HepG2 (cell line): ENCODE measurements around the gene GRIP2. TPM values are rescaled to one million over a fixed set of nuclear protein-coding genes. Genes with fewer than 3 reads are reported as not detected.
A peak's percentile ranks its signal among the peaks of the same experiment; 100 is the strongest.

ENCODE experiments used
- ATAC-seq: fragments of 200-7000 bp; cut with Tn5 transposase; 3 replicates; pipeline ENCODE4 v1.9.1; 2020; ENCODE audit warnings: mild to moderate bottlenecking, moderate library complexity
- BruUV-seq: library from RNA; stranded (reverse); fragments of 400-500 nt; replicated peaks from 2 replicates; lab custom pipeline; 2021; lab: Mats Ljungman, UMichigan
- CTCF ChIA-PET: fragments of 300-600 bp; formaldehyde crosslinking; extraction: SDS; loops from one replicate; lab custom pipeline; 2021; ENCODE audit warnings: low total read pairs, inconsistent platforms, low intra/inter-chr PET ratio; lab: Yijun Ruan, JAX
- POLR2A ChIA-PET: fragments of 350-600 bp; sonication (Branson Sonifier 250); formaldehyde crosslinking; loops from one replicate; lab custom pipeline; 2020; ENCODE audit warnings: antibody characterized with exemption, inconsistent platforms; lab: Yijun Ruan, JAX
- DNase-seq: peaks from one replicate; pipeline ENCODE4 v3.0.0-alpha.2; 2015; ENCODE audit warnings: low spot score
- FAIRE-seq: peaks from 3 replicates; lab custom pipeline; 2011; peaks lifted over from hg19 to GRCh38; lab: Jason Lieb, UNC
- H2AFZ ChIP-seq: one replicate; pipeline ENCODE4 v1.6.1; 2011; ENCODE audit warnings: low read length, inconsistent platforms
- H3K27ac ChIP-seq: fragments of 300-600 bp; 3 replicates; pipeline ENCODE4 v1.8.0; 2011; ENCODE audit warnings: mixed run types, mild to moderate bottlenecking, mixed read lengths, low read length, inconsistent platforms; ENCODE audit not compliant: insufficient read depth; ENCODE audit errors: extremely low read length
- H3K27me3 ChIP-seq, 2 experiments: fragments of 200-600 bp in 1 of 2; 2 replicates in 1 of 2; 3 replicates in 1 of 2; pipeline versions ENCODE4 v1.6.0 to v1.8.0; 2011; ENCODE audit warnings: low read length in 2 of 2, mild to moderate bottlenecking in 2 of 2, moderate library complexity in 2 of 2, inconsistent platforms in 1 of 2; ENCODE audit not compliant: insufficient read depth in 2 of 2, control insufficient read depth in 1 of 2
- H3K36me3 ChIP-seq, 2 experiments: fragments of 200-600 bp in 1 of 2; replicated peaks in 1 of 2; 2 replicates in 1 of 2; 3 replicates in 1 of 2; pipeline versions ENCODE4 v1.5.1 to v1.8.0; 2011; ENCODE audit warnings: low read length in 2 of 2, inconsistent platforms in 1 of 2; ENCODE audit not compliant: insufficient read depth in 2 of 2, control insufficient read depth in 1 of 2
- H3K4me1 ChIP-seq: 2 replicates; pipeline ENCODE4 v1.5.1; 2012; ENCODE audit warnings: low read length, inconsistent platforms; ENCODE audit not compliant: insufficient read depth
- H3K4me2 ChIP-seq: 2 replicates; pipeline ENCODE4 v1.6.0; 2011; ENCODE audit warnings: low read depth, low read length, inconsistent platforms
- H3K4me3 ChIP-seq, 3 experiments: fragments of 200-600 bp in 1 of 3; sonication (generic), shearing (Covaris generic) in 1 of 3; replicated peaks in 1 of 3; 2 replicates each; pipeline ENCODE4 v1.5.1; 2011 to 2016; ENCODE audit warnings: low read length in 3 of 3, inconsistent platforms in 2 of 3, low read depth in 2 of 3, mild to moderate bottlenecking in 2 of 3, control low read depth in 1 of 3, mixed read lengths in 1 of 3; ENCODE audit not compliant: insufficient read depth in 1 of 3
- H3K79me2 ChIP-seq: one replicate; pipeline ENCODE4 v1.6.1; 2011; ENCODE audit warnings: low read length, inconsistent platforms; ENCODE audit not compliant: insufficient read depth
- H3K9ac ChIP-seq: 2 replicates; pipeline ENCODE4 v1.6.0; 2011; ENCODE audit warnings: mild to moderate bottlenecking, low read depth, low read length, inconsistent platforms; ENCODE audit not compliant: insufficient read depth
- H3K9me3 ChIP-seq: 2 replicates; pipeline ENCODE4 v1.5.1; 2012; ENCODE audit warnings: mild to moderate bottlenecking, low read length
- H4K20me1 ChIP-seq: 2 replicates; pipeline ENCODE4 v1.6.0; 2011; ENCODE audit warnings: inconsistent platforms, mild to moderate bottlenecking, low read length, moderate library complexity; ENCODE audit not compliant: insufficient read depth
- DNMT1 ChIP-seq: sonication (generic); formaldehyde crosslinking; IDR thresholded peaks from 2 replicates; pipeline ENCODE4 v1.5.1; 2020; ENCODE audit warnings: mild to moderate bottlenecking, missing genetic modification reagents
- HOXA3 ChIP-seq: sonication (generic); formaldehyde crosslinking; IDR thresholded peaks from 2 replicates; pipeline ENCODE4 v1.5.0; 2020; ENCODE audit warnings: missing genetic modification reagents
- NR2F6 ChIP-seq, 2 experiments: IDR thresholded peaks; 2 replicates each; pipeline ENCODE4 v1.6.1; 2016; ENCODE audit warnings: antibody characterized with exemption in 1 of 2, mild to moderate bottlenecking in 1 of 2
- RAD21 ChIP-seq: fragments of 450-650 bp; formaldehyde crosslinking; IDR thresholded peaks from 2 replicates; pipeline ENCODE4 v1.5.0; 2020; ENCODE audit warnings: mild to moderate bottlenecking
- SMC3 ChIP-seq: IDR thresholded peaks from 2 replicates; pipeline ENCODE4 v1.6.1; 2011; ENCODE audit warnings: low read length, improper control_type of control experiment
- ZBTB7B ChIP-seq: sonication (generic); formaldehyde crosslinking; IDR thresholded peaks from 2 replicates; pipeline ENCODE4 v1.4.0; 2020; ENCODE audit warnings: missing genetic modification reagents
- ZNF644 ChIP-seq: IDR thresholded peaks from 2 replicates; pipeline ENCODE4 v1.6.1; 2016; ENCODE audit warnings: low read depth
- WGBS: methylation state at CpG from one replicate; pipeline ENCODE4 v1.1.6; 2017; ENCODE audit warnings: low lambda C conversion rate; 5-methylcytosine and 5-hydroxymethylcytosine counted together
- in situ Hi-C: cut with HindIII; loops from 2 replicates; pipeline ENCODE4 v1.10.0; 2017; ENCODE audit warnings: low pct_unique_long_range_greater_than_20kb; ENCODE audit not compliant: extremely low pct_ligation_motif_present
- intact Hi-C: fragments of 100-400 bp; cut with micrococcal nuclease; formaldehyde crosslinking; loops from one replicate; pipeline ENCODE4 v1.10.0; 2022; ENCODE audit not compliant: unreplicated experiment
- polyA plus RNA-seq, 8 experiments: library from polyadenylated mRNA; depleted of rRNA in 3 of 8; stranded (reverse) in 7 of 8; unstranded in 1 of 8; fragments of >200 nt; fragmentation: Illumina TruSeq in 4 of 8; extraction: Trizol in 4 of 8; gene quantifications; 2 replicates each; pipeline versions ENCODE4 v1.2.1 to v1.2.3, GENCODE V29; 2011 to 2016; ENCODE audit warnings: low read depth in 4 of 8, missing spikeins in 1 of 8, mixed read lengths in 1 of 8; ENCODE audit not compliant: insufficient read depth in 1 of 8
- total RNA-seq, 5 experiments: library from RNA; depleted of rRNA; stranded (reverse); fragments of >200 nt; fragmentation: Illumina TruSeq; extraction: Trizol; gene quantifications; 2 replicates each; pipeline ENCODE4 v1.2.3, GENCODE V29; 2016; ENCODE audit warnings: low read depth in 1 of 5
- TF ChIP-seq, protein P1 (sequence below): sonication (generic); formaldehyde crosslinking; IDR thresholded peaks from 2 replicates; pipeline ENCODE4 v1.4.0; 2020; ENCODE audit warnings: missing genetic modification reagents
- TF ChIP-seq, protein P2 (sequence below): sonication (generic); formaldehyde crosslinking; IDR thresholded peaks from 2 replicates; pipeline ENCODE4 v1.5.1; 2020; ENCODE audit warnings: mild to moderate bottlenecking, missing genetic modification reagents, moderate library complexity
- TF ChIP-seq, protein P3 (sequence below): sonication (generic); formaldehyde crosslinking; IDR thresholded peaks from 2 replicates; pipeline ENCODE4 v1.5.1; 2020; ENCODE audit warnings: mild to moderate bottlenecking, missing genetic modification reagents, moderate library complexity
- TF ChIP-seq, protein P4 (sequence below): sonication (generic); formaldehyde crosslinking; IDR thresholded peaks from 2 replicates; pipeline ENCODE4 v1.4.0; 2020; ENCODE audit warnings: missing genetic modification reagents

GRIP2 gene
- total and polyA plus RNA-seq, 2 of the 13 experiments (the other 11 are each of a cell fraction or from before 2014, with no cell fraction given), result 0.11 to 0.24 TPM

DNA sequence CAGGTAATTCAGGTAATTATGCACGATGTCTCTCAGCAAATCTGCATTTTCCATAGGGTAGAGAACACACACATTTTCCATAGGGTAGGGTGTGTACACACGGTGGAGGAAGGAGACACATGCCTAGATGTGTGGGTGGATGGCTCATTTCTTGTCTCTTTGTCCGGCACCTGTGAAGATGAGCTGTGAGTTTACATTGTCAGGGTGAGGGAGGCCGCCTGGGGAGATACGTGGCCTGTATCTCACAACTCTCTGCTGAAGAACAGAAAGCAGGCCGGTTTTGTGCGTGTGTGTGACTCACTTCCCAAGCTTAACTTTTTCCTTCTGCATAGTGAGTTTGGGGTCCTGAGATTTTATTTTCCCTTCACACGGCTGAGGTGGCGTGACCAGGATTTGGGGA, 77.4 kb downstream of the GRIP2 start (continued):
- TF ChIP-seq, protein P1, sequence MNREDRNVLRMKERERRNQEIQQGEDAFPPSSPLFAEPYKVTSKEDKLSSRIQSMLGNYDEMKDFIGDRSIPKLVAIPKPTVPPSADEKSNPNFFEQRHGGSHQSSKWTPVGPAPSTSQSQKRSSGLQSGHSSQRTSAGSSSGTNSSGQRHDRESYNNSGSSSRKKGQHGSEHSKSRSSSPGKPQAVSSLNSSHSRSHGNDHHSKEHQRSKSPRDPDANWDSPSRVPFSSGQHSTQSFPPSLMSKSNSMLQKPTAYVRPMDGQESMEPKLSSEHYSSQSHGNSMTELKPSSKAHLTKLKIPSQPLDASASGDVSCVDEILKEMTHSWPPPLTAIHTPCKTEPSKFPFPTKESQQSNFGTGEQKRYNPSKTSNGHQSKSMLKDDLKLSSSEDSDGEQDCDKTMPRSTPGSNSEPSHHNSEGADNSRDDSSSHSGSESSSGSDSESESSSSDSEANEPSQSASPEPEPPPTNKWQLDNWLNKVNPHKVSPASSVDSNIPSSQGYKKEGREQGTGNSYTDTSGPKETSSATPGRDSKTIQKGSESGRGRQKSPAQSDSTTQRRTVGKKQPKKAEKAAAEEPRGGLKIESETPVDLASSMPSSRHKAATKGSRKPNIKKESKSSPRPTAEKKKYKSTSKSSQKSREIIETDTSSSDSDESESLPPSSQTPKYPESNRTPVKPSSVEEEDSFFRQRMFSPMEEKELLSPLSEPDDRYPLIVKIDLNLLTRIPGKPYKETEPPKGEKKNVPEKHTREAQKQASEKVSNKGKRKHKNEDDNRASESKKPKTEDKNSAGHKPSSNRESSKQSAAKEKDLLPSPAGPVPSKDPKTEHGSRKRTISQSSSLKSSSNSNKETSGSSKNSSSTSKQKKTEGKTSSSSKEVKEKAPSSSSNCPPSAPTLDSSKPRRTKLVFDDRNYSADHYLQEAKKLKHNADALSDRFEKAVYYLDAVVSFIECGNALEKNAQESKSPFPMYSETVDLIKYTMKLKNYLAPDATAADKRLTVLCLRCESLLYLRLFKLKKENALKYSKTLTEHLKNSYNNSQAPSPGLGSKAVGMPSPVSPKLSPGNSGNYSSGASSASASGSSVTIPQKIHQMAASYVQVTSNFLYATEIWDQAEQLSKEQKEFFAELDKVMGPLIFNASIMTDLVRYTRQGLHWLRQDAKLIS, result no peak
- no peak for TF ChIP-seq DNMT1 (CRISPR knock-in tag)
- no peak for TF ChIP-seq ZNF644 (CRISPR knock-in tag)
- TF ChIP-seq SMC3, result no peak
- TF ChIP-seq, protein P2, sequence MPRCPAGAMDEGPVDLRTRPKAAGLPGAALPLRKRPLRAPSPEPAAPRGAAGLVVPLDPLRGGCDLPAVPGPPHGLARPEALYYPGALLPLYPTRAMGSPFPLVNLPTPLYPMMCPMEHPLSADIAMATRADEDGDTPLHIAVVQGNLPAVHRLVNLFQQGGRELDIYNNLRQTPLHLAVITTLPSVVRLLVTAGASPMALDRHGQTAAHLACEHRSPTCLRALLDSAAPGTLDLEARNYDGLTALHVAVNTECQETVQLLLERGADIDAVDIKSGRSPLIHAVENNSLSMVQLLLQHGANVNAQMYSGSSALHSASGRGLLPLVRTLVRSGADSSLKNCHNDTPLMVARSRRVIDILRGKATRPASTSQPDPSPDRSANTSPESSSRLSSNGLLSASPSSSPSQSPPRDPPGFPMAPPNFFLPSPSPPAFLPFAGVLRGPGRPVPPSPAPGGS (CRISPR knock-in tag), result no peak
- TF ChIP-seq HOXA3 (CRISPR knock-in tag), result no peak

DNA sequence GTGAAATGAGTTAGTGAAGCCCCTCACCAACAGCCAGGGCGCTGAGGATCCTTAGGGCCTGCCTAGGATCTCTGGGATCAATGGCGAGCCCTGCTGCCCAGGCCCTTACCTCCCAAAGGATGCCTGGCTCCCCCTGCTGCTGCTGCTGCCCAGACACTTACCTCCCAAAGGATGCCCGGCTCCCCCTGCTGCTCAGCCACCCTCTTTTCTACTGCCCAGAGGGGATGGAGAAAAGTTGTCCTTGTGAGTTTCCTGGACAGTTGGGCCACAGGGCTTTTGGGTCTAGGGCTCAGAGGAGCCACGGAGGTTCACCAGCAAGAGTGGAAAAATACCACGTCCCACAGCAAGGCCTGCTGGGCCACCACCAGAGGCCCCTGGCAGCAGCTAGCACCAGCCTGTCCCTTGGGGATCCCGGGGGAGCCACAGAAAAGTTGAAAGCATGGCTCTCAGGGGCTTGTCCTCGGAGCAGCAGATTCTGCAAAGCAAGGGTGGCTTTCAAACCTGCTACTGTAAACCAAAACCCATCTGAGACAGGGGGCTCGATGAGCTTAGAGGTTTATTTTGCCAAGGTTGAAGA, 78.3 kb downstream of the GRIP2 start:
- no peaks in the 10 kb centered on the region for H4K20me1 ChIP-seq
- intact Hi-C loops, result loop anchor here (1.0 kb wide), 2 partner anchors 60 to 201 kb away; partner anchors contain the start of gene SLC6A6
- ChIA-PET CTCF (interaction anchor here (1.2 to 3.7 kb wide), 4 partner anchors 59 to 201 kb away, joined by 3 to 41 read pairs (median 9); partner anchors contain the start of gene SLC6A6), POLR2A (no interaction called here)
- no peaks in the 10 kb centered on the region for H3K79me2 ChIP-seq
- peaks cover 13 to 29% of the 10 kb centered on the region in 2 experiments; a peak in 4 of 5 replicates for H3K36me3 ChIP-seq
- H3K9me3 ChIP-seq, result no peaks in the 10 kb centered on the region
- peak; percentile 92 for ATAC-seq
- H3K9ac ChIP-seq, result no peak overlapping the region
- H3K4me2 ChIP-seq, result no peak overlapping the region
- no peaks in the 10 kb centered on the region for H3K27me3 ChIP-seq
- peak; percentile 4 for FAIRE-seq
- DNase-seq, result peak; percentile 50
- H3K27ac ChIP-seq, result no peak overlapping the region
- no TSS peak for BruUV-seq
- H2AFZ ChIP-seq, result no peak overlapping the region
- in situ Hi-C loops, result loop anchor here (5.0 to 10.0 kb wide), 4 partner anchors 60 to 567 kb away; partner anchors contain the start of gene SLC6A6
- H3K4me1 ChIP-seq, result no peaks in the 10 kb centered on the region
- 79% methylated on average over 6 of the region's 8 CpGs for WGBS
- no peak overlapping the region for H3K4me3 ChIP-seq
- TF ChIP-seq NR2F6 (IDR thresholded peaks at IDR 0.05) (no peak), NR2F6 (CRISPR knock-in tag; IDR thresholded peaks at IDR 0.05) (0 out of 2 replicates have a peak, but pooled peaks have one; percentile 27), ZBTB7B (CRISPR knock-in tag) (no peak), RAD21 (peak; percentile 94)
- TF ChIP-seq, protein P3, sequence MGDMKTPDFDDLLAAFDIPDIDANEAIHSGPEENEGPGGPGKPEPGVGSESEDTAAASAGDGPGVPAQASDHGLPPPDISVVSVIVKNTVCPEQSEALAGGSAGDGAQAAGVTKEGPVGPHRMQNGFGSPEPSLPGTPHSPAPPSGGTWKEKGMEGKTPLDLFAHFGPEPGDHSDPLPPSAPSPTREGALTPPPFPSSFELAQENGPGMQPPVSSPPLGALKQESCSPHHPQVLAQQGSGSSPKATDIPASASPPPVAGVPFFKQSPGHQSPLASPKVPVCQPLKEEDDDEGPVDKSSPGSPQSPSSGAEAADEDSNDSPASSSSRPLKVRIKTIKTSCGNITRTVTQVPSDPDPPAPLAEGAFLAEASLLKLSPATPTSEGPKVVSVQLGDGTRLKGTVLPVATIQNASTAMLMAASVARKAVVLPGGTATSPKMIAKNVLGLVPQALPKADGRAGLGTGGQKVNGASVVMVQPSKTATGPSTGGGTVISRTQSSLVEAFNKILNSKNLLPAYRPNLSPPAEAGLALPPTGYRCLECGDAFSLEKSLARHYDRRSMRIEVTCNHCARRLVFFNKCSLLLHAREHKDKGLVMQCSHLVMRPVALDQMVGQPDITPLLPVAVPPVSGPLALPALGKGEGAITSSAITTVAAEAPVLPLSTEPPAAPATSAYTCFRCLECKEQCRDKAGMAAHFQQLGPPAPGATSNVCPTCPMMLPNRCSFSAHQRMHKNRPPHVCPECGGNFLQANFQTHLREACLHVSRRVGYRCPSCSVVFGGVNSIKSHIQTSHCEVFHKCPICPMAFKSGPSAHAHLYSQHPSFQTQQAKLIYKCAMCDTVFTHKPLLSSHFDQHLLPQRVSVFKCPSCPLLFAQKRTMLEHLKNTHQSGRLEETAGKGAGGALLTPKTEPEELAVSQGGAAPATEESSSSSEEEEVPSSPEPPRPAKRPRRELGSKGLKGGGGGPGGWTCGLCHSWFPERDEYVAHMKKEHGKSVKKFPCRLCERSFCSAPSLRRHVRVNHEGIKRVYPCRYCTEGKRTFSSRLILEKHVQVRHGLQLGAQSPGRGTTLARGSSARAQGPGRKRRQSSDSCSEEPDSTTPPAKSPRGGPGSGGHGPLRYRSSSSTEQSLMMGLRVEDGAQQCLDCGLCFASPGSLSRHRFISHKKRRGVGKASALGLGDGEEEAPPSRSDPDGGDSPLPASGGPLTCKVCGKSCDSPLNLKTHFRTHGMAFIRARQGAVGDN (CRISPR knock-in tag), result peak; percentile 47
- TF ChIP-seq, protein P4, sequence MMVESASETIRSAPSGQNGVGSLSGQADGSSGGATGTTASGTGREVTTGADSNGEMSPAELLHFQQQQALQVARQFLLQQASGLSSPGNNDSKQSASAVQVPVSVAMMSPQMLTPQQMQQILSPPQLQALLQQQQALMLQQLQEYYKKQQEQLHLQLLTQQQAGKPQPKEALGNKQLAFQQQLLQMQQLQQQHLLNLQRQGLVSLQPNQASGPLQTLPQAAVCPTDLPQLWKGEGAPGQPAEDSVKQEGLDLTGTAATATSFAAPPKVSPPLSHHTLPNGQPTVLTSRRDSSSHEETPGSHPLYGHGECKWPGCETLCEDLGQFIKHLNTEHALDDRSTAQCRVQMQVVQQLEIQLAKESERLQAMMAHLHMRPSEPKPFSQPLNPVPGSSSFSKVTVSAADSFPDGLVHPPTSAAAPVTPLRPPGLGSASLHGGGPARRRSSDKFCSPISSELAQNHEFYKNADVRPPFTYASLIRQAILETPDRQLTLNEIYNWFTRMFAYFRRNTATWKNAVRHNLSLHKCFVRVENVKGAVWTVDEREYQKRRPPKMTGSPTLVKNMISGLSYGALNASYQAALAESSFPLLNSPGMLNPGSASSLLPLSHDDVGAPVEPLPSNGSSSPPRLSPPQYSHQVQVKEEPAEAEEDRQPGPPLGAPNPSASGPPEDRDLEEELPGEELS, result no peak
